ENCODE data around the gene TMEM203. TPM values are rescaled to one million over a fixed set of nuclear protein-coding genes. Genes with fewer than 3 reads are reported as not detected.
A peak's percentile ranks its signal among the peaks of the same experiment; 100 is the strongest.

TMEM203 gene
- total RNA-seq, 4 donors from 2014 or later = 11.6 to 33.5 (median 27.6) TPM

- peak within 1 kb of the TSS in 1 of 4 donors; percentile 40 for H3K27ac ChIP-seq
- peaks cover 8 to 67% (median 15%) of the 10 kb centered on the region in 4 donors for H3K4me1 ChIP-seq
- TF ChIP-seq POLR2A (IDR thresholded peaks at IDR 0.05) (no peak), CTCF (IDR thresholded peaks at IDR 0.05) (peak; percentile 89 to 98 (median 93))
Observed at GRCh38 chr9:137227054-137227852, 21.8 kb upstream of the TMEM203 start, which contains the start of gene RNF224. TSS of gene RNF224 (plus strand) at chr9:137227502. CDS start at chr9:137228336, 834 bp downstream.

GRCh38 chr9:137226338-137227053 lies 21.0 kb upstream of the TMEM203 start:
- TF ChIP-seq POLR2A (IDR thresholded peaks at IDR 0.05) (no peak), CTCF (IDR thresholded peaks at IDR 0.05) (no peak)
- no peaks in the 10 kb centered on the region for H3K36me3 ChIP-seq
- no peak for DNase-seq
- H3K4me3 ChIP-seq = no peak overlapping the region
- peak overlapping the region in 1 of 4 donors; percentile 40 for H3K27ac ChIP-seq
- no peaks in the 10 kb centered on the region for H3K9me3 ChIP-seq
- H3K4me1 ChIP-seq = peaks cover 8 to 64% (median 18%) of the 10 kb centered on the region in 4 donors
- no peaks in the 10 kb centered on the region for H3K27me3 ChIP-seq

More at GRCh38 chr9:137227054-137227852, 21.8 kb upstream of the TMEM203 start, which contains the start of gene RNF224:
- no peak within 1 kb of the TSS for H3K4me3 ChIP-seq
- H3K36me3 ChIP-seq = no peaks in the 10 kb centered on the region
- no peaks in the 10 kb centered on the region for H3K9me3 ChIP-seq
- no peaks in the 10 kb centered on the region for H3K27me3 ChIP-seq
- DNase-seq = peak; percentile 75 to 92 (median 90)

GRCh38 chr9:137225699-137226331 lies 20.4 kb upstream of the TMEM203 start:
- Histone ChIP-seq H3K27ac (no peak overlapping the region), H3K4me1 (peaks cover 8 to 62% (median 19%) of the 10 kb centered on the region in 4 donors)

GRCh38 chr9:137224830-137225694 lies 19.6 kb upstream of the TMEM203 start, which contains the start of gene CYSRT1:
TSS of gene CYSRT1 (plus strand) at chr9:137225174. CDS start at chr9:137225622, 448 bp downstream.
- DNase-seq = peak in 2 of 3 donors; percentile 68 to 70
- Histone ChIP-seq H3K4me1 (peaks cover 8 to 54% (median 19%) of the 10 kb centered on the region in 4 donors), H3K9me3 (no peaks in the 10 kb centered on the region), H3K27me3 (no peaks in the 10 kb centered on the region), H3K4me3 (peak within 1 kb of the TSS; percentile 62 to 84 (median 72)), H3K36me3 (no peaks in the 10 kb centered on the region), H3K27ac (peak within 1 kb of the TSS; percentile 85 to 93 (median 90))
- TF ChIP-seq POLR2A (IDR thresholded peaks at IDR 0.05) (no peak), CTCF (IDR thresholded peaks at IDR 0.05) (no peak)

More at GRCh38 chr9:137225699-137226331, 20.4 kb upstream of the TMEM203 start:
- no peaks in the 10 kb centered on the region for H3K27me3 ChIP-seq
- DNase-seq = peak in 1 of 3 donors; percentile 46
- H3K4me3 ChIP-seq = no peak overlapping the region
- no peaks in the 10 kb centered on the region for H3K9me3 ChIP-seq
- no peaks in the 10 kb centered on the region for H3K36me3 ChIP-seq
- no peak for TF ChIP-seq POLR2A (IDR thresholded peaks at IDR 0.05)
- no peak for TF ChIP-seq CTCF (IDR thresholded peaks at IDR 0.05)
